ENCODE measurements around the gene TKT. TPM values are rescaled to one million over a fixed set of nuclear protein-coding genes. Genes with fewer than 3 reads are reported as not detected.

The TKT gene
- total RNA-seq, 1 donor from 2014 or later = 480 TPM

- no peaks in the 10 kb centered on the region for H3K27me3 Mint-ChIP-seq (ENCODE audit: unreplicated experiment)
- H3K9me3 Mint-ChIP-seq (ENCODE audit: unreplicated experiment) = no peaks in the 10 kb centered on the region
- DNase-seq (ENCODE audit: extremely low spot score, unreplicated experiment) = no peak
- H3K4me3 Mint-ChIP-seq (ENCODE audit: unreplicated experiment) = no peak overlapping the region
- no peak overlapping the region for H3K27ac Mint-ChIP-seq (ENCODE audit: unreplicated experiment)
- H3K4me1 Mint-ChIP-seq (ENCODE audit: unreplicated experiment) = peaks cover 5% of the 10 kb centered on the region
- no peaks in the 10 kb centered on the region for H3K36me3 Mint-ChIP-seq (ENCODE audit: unreplicated experiment)
- TF ChIP-seq CTCF (IDR thresholded peaks at IDR 0.05) = no peak
Observed at GRCh38 chr3:53200501-53201498, 55.0 kb downstream of the TKT start.

- no peaks in the 10 kb centered on the region for H3K27me3 Mint-ChIP-seq (ENCODE audit: unreplicated experiment)
- H3K4me3 Mint-ChIP-seq (ENCODE audit: unreplicated experiment) = no peak overlapping the region
- H3K27ac Mint-ChIP-seq (ENCODE audit: unreplicated experiment) = no peak overlapping the region
- no peak for DNase-seq (ENCODE audit: extremely low spot score, unreplicated experiment)
- peaks cover 11% of the 10 kb centered on the region for H3K4me1 Mint-ChIP-seq (ENCODE audit: unreplicated experiment)
- no peaks in the 10 kb centered on the region for H3K9me3 Mint-ChIP-seq (ENCODE audit: unreplicated experiment)
- peak; percentile 31 for TF ChIP-seq CTCF (IDR thresholded peaks at IDR 0.05)
- no peaks in the 10 kb centered on the region for H3K36me3 Mint-ChIP-seq (ENCODE audit: unreplicated experiment)
Observed at GRCh38 chr3:53199834-53200233, 56.0 kb downstream of the TKT start.

- Mint-ChIP-seq H3K36me3 (ENCODE audit: unreplicated experiment) (no peaks in the 10 kb centered on the region), H3K4me1 (ENCODE audit: unreplicated experiment) (peaks cover 18% of the 10 kb centered on the region), H3K27me3 (ENCODE audit: unreplicated experiment) (no peaks in the 10 kb centered on the region), H3K9me3 (ENCODE audit: unreplicated experiment) (no peaks in the 10 kb centered on the region), H3K4me3 (ENCODE audit: unreplicated experiment) (no peak overlapping the region), H3K27ac (ENCODE audit: unreplicated experiment) (no peak overlapping the region)
- no peak for TF ChIP-seq CTCF (IDR thresholded peaks at IDR 0.05)
- no peak for DNase-seq (ENCODE audit: extremely low spot score, unreplicated experiment)
Observed at GRCh38 chr3:53198996-53199395, 56.8 kb downstream of the TKT start.

DNA sequence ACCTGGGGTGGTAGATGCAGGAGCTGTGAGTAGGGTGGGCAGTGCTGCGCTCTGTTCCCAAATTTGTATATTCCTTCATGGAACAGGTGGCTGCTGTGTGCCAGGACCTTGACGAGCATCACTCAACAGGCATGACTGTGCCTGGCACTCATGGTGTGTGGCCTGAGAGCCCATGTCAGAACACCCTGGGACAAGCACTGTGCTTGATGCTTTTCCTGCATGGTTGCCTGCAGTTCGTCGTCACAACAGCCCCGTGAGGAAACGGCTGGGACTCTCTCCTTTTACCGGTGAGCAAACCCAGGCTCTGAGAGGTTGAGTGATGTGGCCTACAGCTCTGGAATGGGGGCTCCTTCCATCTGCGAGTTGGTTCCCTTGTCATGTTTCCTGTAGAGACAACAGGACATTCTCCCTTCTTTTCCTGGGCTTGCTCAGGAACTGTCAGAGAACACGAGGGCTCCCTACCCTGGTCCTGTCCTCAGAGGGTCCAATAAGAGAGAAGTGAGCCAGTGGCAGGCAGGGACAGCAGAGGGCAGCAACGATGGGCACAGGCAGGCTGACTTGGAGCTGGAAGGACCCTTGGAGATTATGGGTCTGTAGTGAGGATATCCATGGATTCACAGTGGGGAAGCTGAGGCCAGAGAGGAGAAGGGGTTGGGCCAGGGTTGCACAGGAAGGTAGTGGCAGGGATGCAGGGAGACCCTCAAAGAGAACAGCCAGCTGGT, 57.4 kb downstream of the TKT start:
- no peak overlapping the region for H3K27ac Mint-ChIP-seq (ENCODE audit: unreplicated experiment)
- peak; percentile 24 for TF ChIP-seq CTCF (IDR thresholded peaks at IDR 0.05)

More for the DNA sequence above, 57.4 kb downstream of the TKT start:
- no peak for DNase-seq (ENCODE audit: extremely low spot score, unreplicated experiment)
- Mint-ChIP-seq H3K4me1 (ENCODE audit: unreplicated experiment) (peaks cover 24% of the 10 kb centered on the region), H3K27me3 (ENCODE audit: unreplicated experiment) (no peaks in the 10 kb centered on the region), H3K36me3 (ENCODE audit: unreplicated experiment) (no peaks in the 10 kb centered on the region), H3K4me3 (ENCODE audit: unreplicated experiment) (no peak overlapping the region), H3K9me3 (ENCODE audit: unreplicated experiment) (no peaks in the 10 kb centered on the region)

All from osteocyte (in vitro differentiated cells).